ENCODE results near the gene AQP1. TPM values are rescaled to one million over a fixed set of nuclear protein-coding genes. Genes with fewer than 3 reads are reported as not detected.

Gene AQP1
- total RNA-seq, 3 donors from 2014 or later (not counting 1 experiment from before 2014, with no cell fraction given): 0.50 to 1.4 TPM; not detected in 1

DNA sequence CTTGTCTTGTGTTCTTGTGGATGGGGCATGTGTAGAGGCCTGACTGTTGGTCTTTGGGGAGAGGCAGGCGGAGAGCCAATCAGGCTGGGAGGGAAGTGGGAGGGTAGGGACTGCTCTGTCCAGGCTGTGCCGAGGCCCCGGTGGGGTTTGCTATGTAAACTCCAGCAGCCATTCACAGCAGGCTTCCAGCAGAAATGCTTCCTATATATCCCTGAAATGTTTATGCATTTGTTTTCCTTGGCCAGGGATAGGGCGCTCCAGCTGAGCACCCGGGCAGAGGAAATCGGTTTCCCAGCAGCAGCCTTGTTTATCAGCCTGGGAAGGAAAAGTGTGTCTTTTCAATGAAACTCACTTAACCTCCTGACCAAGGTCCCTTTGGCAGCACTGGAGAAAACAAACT, 18.3 kb upstream of the AQP1 start:
- Mint-ChIP-seq H3K4me1 (no peaks in the 10 kb centered on the region), H3K27ac (no peak overlapping the region), H3K36me3 (no peaks in the 10 kb centered on the region), H3K27me3 (ENCODE audit: low read depth in 2 of 2) (peaks cover 0 to 10% of the 10 kb centered on the region in 2 donors), H3K9me3 (no peaks in the 10 kb centered on the region), H3K4me3 (no peak overlapping the region)
- no peak overlapping the region for H3K4me3 ChIP-seq (ENCODE audit: low read length)
- ATAC-seq (no peak), DNase-seq (no peak)
- no peaks in the 10 kb centered on the region for H3K36me3 ChIP-seq (ENCODE audit: control insufficient read depth, insufficient read depth, low read length)
- intact Hi-C loops (cut with micrococcal nuclease): no loop called here
- TF ChIP-seq, protein P1, sequence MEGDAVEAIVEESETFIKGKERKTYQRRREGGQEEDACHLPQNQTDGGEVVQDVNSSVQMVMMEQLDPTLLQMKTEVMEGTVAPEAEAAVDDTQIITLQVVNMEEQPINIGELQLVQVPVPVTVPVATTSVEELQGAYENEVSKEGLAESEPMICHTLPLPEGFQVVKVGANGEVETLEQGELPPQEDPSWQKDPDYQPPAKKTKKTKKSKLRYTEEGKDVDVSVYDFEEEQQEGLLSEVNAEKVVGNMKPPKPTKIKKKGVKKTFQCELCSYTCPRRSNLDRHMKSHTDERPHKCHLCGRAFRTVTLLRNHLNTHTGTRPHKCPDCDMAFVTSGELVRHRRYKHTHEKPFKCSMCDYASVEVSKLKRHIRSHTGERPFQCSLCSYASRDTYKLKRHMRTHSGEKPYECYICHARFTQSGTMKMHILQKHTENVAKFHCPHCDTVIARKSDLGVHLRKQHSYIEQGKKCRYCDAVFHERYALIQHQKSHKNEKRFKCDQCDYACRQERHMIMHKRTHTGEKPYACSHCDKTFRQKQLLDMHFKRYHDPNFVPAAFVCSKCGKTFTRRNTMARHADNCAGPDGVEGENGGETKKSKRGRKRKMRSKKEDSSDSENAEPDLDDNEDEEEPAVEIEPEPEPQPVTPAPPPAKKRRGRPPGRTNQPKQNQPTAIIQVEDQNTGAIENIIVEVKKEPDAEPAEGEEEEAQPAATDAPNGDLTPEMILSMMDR (IDR thresholded peaks at IDR 0.05): no peak
- no peak overlapping the region for H3K27ac ChIP-seq (ENCODE audit: low read length)
- 80% methylated on average over 6 of the region's 6 CpGs for WGBS (ENCODE audit: insufficient coverage)
- H3K4me1 ChIP-seq (ENCODE audit: control insufficient read depth, insufficient read depth, low read length): no peaks in the 10 kb centered on the region
- H3K27me3 ChIP-seq (ENCODE audit: control insufficient read depth, insufficient read depth, low read length): no peaks in the 10 kb centered on the region
- H3K9me3 ChIP-seq (ENCODE audit: control insufficient read depth, insufficient read depth, low read length): no peaks in the 10 kb centered on the region

DNA sequence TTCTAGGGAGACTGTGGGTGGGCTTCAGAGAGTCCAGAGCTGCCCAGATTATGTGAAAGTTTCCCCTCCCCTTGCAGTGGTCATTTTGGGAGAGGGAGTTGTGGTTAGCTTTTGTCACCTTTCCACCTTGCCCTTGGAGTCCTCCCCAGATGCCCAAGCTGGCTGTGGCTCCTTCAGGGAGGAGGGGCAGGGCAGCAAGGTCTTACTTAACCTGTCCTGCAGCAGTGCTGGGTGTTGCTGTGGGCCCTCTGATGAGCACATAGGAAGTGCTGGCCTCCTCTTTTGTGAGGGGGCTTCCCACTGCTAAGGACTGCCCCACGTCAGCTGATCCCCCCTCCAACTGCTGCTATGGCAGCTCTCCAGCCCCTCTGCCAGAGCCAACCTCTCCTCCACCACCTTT, 17.6 kb upstream of the AQP1 start:
- Histone ChIP-seq H3K4me1 (ENCODE audit: control insufficient read depth, insufficient read depth, low read length) (no peaks in the 10 kb centered on the region), H3K27ac (ENCODE audit: low read length) (no peak overlapping the region), H3K36me3 (ENCODE audit: control insufficient read depth, insufficient read depth, low read length) (no peaks in the 10 kb centered on the region), H3K27me3 (ENCODE audit: control insufficient read depth, insufficient read depth, low read length) (no peaks in the 10 kb centered on the region), H3K4me3 (ENCODE audit: low read length) (no peak overlapping the region), H3K9me3 (ENCODE audit: control insufficient read depth, insufficient read depth, low read length) (no peaks in the 10 kb centered on the region)
- no peak overlapping the region for H3K4me3 Mint-ChIP-seq
- WGBS (ENCODE audit: insufficient coverage): 56% methylated on average over 1 of the region's 1 CpG
- no peaks in the 10 kb centered on the region for H3K4me1 Mint-ChIP-seq
- intact Hi-C loops (cut with micrococcal nuclease): no loop called here
- H3K27me3 Mint-ChIP-seq (ENCODE audit: low read depth in 2 of 2): peaks cover 0 to 10% of the 10 kb centered on the region in 2 donors
- no peak overlapping the region for H3K27ac Mint-ChIP-seq
- DNase-seq (no peak), ATAC-seq (no peak)
- TF ChIP-seq, protein P1 (IDR thresholded peaks at IDR 0.05): no peak
- H3K36me3 Mint-ChIP-seq: no peaks in the 10 kb centered on the region
- H3K9me3 Mint-ChIP-seq: no peaks in the 10 kb centered on the region

DNA sequence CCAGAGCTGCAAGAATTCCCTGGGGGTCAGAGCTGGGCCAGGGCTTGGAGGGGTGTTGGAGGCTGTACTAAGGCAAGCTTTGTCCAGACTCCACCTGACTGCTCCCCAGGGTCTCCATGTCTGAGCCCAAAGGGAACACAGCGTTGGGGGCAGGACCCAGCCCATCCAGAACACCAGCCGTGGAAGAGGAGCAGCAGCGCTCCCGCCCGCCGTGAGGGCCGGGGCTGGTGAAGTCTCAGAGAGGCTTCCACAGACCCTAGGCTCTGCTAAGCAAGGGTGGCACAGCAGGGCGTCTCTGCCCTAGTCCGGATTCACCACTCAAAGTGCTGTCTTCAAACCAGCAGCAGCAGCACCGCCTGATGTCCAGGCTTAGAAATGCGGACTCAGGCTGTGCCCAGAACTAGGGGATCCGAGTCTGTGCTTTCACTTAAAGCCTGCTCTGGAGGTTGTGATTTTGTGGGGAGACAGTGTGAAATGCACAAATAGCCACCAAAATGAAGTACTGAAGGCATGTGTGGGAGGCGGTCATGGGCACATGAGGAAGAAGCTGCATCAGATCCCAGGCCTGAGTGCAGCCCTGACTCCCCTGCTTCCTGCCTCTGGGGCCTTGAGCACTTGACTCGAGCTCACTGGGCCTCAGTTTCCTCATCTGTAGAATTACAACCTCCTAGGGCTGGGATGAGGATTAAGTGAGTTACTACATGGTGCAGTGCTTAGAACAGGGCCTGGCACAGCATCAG, 16.6 kb upstream of the AQP1 start:
- Mint-ChIP-seq H3K4me1 (no peaks in the 10 kb centered on the region), H3K27ac (no peak overlapping the region), H3K36me3 (no peaks in the 10 kb centered on the region), H3K27me3 (ENCODE audit: low read depth in 2 of 2) (peaks cover 0 to 10% of the 10 kb centered on the region in 2 donors), H3K4me3 (no peak overlapping the region), H3K9me3 (no peaks in the 10 kb centered on the region)
- H3K27ac ChIP-seq (ENCODE audit: low read length): no peak overlapping the region
- TF ChIP-seq, protein P1 (IDR thresholded peaks at IDR 0.05): no peak
- ATAC-seq (no peak), DNase-seq (no peak)
- H3K4me1 ChIP-seq (ENCODE audit: control insufficient read depth, insufficient read depth, low read length): no peaks in the 10 kb centered on the region
- intact Hi-C loops (cut with micrococcal nuclease): no loop called here
- no peak overlapping the region for H3K4me3 ChIP-seq (ENCODE audit: low read length)
- WGBS (ENCODE audit: insufficient coverage): 89% methylated on average over 14 of the region's 14 CpGs
- no peaks in the 10 kb centered on the region for H3K27me3 ChIP-seq (ENCODE audit: control insufficient read depth, insufficient read depth, low read length)
- no peaks in the 10 kb centered on the region for H3K36me3 ChIP-seq (ENCODE audit: control insufficient read depth, insufficient read depth, low read length)
- no peaks in the 10 kb centered on the region for H3K9me3 ChIP-seq (ENCODE audit: control insufficient read depth, insufficient read depth, low read length)

DNA sequence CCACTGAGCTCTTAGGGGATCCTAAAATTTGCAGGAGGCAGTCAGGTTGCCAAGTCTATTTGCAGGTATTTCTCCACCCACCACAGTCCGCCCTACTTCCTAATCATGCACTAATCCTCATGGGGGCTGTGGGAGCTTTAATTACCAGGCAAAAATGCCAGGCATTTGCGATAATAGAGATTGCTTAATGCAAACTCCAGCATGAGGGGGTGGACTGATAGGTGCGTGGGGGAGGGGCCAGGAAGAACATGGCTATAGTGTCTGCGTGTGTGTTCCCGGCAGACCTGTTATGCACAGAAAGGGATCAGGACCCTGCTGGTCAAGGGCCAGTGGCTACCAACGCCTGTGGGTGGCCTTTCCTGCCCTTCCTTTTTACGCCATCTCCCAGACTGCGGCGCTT, 15.6 kb upstream of the AQP1 start:
- H3K4me1 Mint-ChIP-seq: no peaks in the 10 kb centered on the region
- 93% methylated on average over 9 of the region's 9 CpGs for WGBS (ENCODE audit: insufficient coverage)

More for the DNA sequence above, 15.6 kb upstream of the AQP1 start:
- ATAC-seq (no peak), DNase-seq (no peak)
- no peaks in the 10 kb centered on the region for H3K36me3 ChIP-seq (ENCODE audit: control insufficient read depth, insufficient read depth, low read length)
- no peak overlapping the region for H3K4me3 ChIP-seq (ENCODE audit: low read length)
- no peaks in the 10 kb centered on the region for H3K9me3 ChIP-seq (ENCODE audit: control insufficient read depth, insufficient read depth, low read length)
- TF ChIP-seq, protein P1 (IDR thresholded peaks at IDR 0.05): no peak
- no peak overlapping the region for H3K27ac Mint-ChIP-seq
- no peaks in the 10 kb centered on the region for H3K4me1 ChIP-seq (ENCODE audit: control insufficient read depth, insufficient read depth, low read length)
- H3K27ac ChIP-seq (ENCODE audit: low read length): no peak overlapping the region
- no peaks in the 10 kb centered on the region for H3K36me3 Mint-ChIP-seq
- H3K27me3 Mint-ChIP-seq (ENCODE audit: low read depth in 2 of 2): peaks cover 0 to 10% of the 10 kb centered on the region in 2 donors
- no peak overlapping the region for H3K4me3 Mint-ChIP-seq
- intact Hi-C loops (cut with micrococcal nuclease): no loop called here
- no peaks in the 10 kb centered on the region for H3K27me3 ChIP-seq (ENCODE audit: control insufficient read depth, insufficient read depth, low read length)
- no peaks in the 10 kb centered on the region for H3K9me3 Mint-ChIP-seq
